ENCODE measurements around the gene CFAP107.
"Not testable (repeated sequence)": the region's sequence is repeated elsewhere in the genome, so short reads cannot be mapped to it uniquely, and the experiment has no call there.

Gene CFAP107

GRCh38 chr1:12776801-12777557 lies 31.0 kb downstream of the CFAP107 start:
- H3K9me3 ChIP-seq (ENCODE audit: low read length): no peaks in the 10 kb centered on the region
- no peak overlapping the region for H3K9ac ChIP-seq (ENCODE audit: low read length)
- no peaks in the 10 kb centered on the region for H3K79me2 ChIP-seq (ENCODE audit: insufficient read depth, low read length)
- no peaks in the 10 kb centered on the region for H3K9me2 ChIP-seq (ENCODE audit: low read depth, low read length)
- H4K20me1 ChIP-seq (ENCODE audit: insufficient read depth, low read length): no peaks in the 10 kb centered on the region
- H3F3A ChIP-seq (ENCODE audit: insufficient read depth, low read length): no peaks in the 10 kb centered on the region
- H3K4me1 ChIP-seq (ENCODE audit: insufficient read depth, low read length, severe bottlenecking): no peaks in the 10 kb centered on the region
- no peak overlapping the region for H3K27ac ChIP-seq (ENCODE audit: low read depth, low read length, poor library complexity, severe bottlenecking)
- H3K4me2 ChIP-seq (ENCODE audit: low read length): no peak overlapping the region
- H3K27me3 ChIP-seq (ENCODE audit: insufficient read depth, low read length): 0 out of 2 replicates have a peak, but pooled peaks cover 4% of the 10 kb centered on the region
- no peak overlapping the region for H2AFZ ChIP-seq (ENCODE audit: low read length)
- H3K36me3 ChIP-seq (ENCODE audit: insufficient read depth, low read length): no peaks in the 10 kb centered on the region
- TF ChIP-seq EZH2 (IDR thresholded peaks at IDR 0.05; ENCODE audit: borderline replicate concordance, low read length): no peak
- TF ChIP-seq CTCF (IDR thresholded peaks at IDR 0.05; ENCODE audit: low read length): no peak
- H3K4me3 ChIP-seq (ENCODE audit: low read depth, low read length, poor library complexity, severe bottlenecking): no peak overlapping the region

- Histone ChIP-seq H2AFZ (ENCODE audit: low read length) (no peak overlapping the region), H3K27ac (ENCODE audit: low read depth, low read length, poor library complexity, severe bottlenecking) (no peak overlapping the region), H4K20me1 (ENCODE audit: insufficient read depth, low read length) (no peaks in the 10 kb centered on the region), H3K4me1 (ENCODE audit: insufficient read depth, low read length, severe bottlenecking) (no peaks in the 10 kb centered on the region), H3K9ac (ENCODE audit: low read length) (no peak overlapping the region), H3K4me3 (ENCODE audit: low read depth, low read length, poor library complexity, severe bottlenecking) (no peak overlapping the region), H3K4me2 (ENCODE audit: low read length) (no peak overlapping the region), H3K27me3 (ENCODE audit: insufficient read depth, low read length) (0 out of 2 replicates have a peak, but pooled peaks cover 4% of the 10 kb centered on the region), H3K36me3 (ENCODE audit: insufficient read depth, low read length) (no peaks in the 10 kb centered on the region), H3K9me2 (ENCODE audit: low read depth, low read length) (no peaks in the 10 kb centered on the region), H3K9me3 (ENCODE audit: low read length) (no peaks in the 10 kb centered on the region), H3F3A (ENCODE audit: insufficient read depth, low read length) (no peaks in the 10 kb centered on the region), H3K79me2 (ENCODE audit: insufficient read depth, low read length) (no peaks in the 10 kb centered on the region)
- TF ChIP-seq CTCF (IDR thresholded peaks at IDR 0.05; ENCODE audit: low read length) (no peak), EZH2 (IDR thresholded peaks at IDR 0.05; ENCODE audit: borderline replicate concordance, low read length) (no peak)
Measured at GRCh38 chr1:12778061-12778460, 32.1 kb downstream of the CFAP107 start.

DNA sequence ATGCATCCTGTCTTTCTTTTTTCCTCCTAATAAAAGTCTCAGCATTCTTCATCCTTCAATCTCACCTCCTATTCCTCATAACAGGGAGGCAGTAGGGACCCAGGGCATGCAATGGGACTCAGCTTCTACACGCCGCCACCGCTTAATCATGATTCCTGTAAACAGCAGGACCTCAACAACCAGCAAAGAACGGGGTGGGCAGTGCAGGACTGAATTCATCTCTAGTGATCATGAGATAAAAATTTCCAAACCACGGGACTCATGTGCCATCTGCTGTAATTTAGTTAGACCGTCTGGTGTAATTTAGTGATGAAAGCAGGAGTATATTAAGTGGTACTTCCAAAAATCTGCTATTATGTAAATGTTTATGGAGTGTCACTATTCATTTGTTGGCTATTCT lies 32.9 kb downstream of the CFAP107 start:
- Histone ChIP-seq H3K4me3 (ENCODE audit: low read depth, low read length, poor library complexity, severe bottlenecking) (no peak overlapping the region), H3K36me3 (ENCODE audit: insufficient read depth, low read length) (no peaks in the 10 kb centered on the region), H3K4me1 (ENCODE audit: insufficient read depth, low read length, severe bottlenecking) (no peaks in the 10 kb centered on the region), H3F3A (ENCODE audit: insufficient read depth, low read length) (no peaks in the 10 kb centered on the region), H3K27me3 (ENCODE audit: insufficient read depth, low read length) (no peaks in the 10 kb centered on the region), H4K20me1 (ENCODE audit: insufficient read depth, low read length) (no peaks in the 10 kb centered on the region), H3K9me2 (ENCODE audit: low read depth, low read length) (no peaks in the 10 kb centered on the region), H3K9ac (ENCODE audit: low read length) (no peak overlapping the region), H2AFZ (ENCODE audit: low read length) (no peak overlapping the region), H3K4me2 (ENCODE audit: low read length) (no peak overlapping the region), H3K9me3 (ENCODE audit: low read length) (no peaks in the 10 kb centered on the region), H3K27ac (ENCODE audit: low read depth, low read length, poor library complexity, severe bottlenecking) (no peak overlapping the region), H3K79me2 (ENCODE audit: insufficient read depth, low read length) (no peaks in the 10 kb centered on the region)
- TF ChIP-seq CTCF (IDR thresholded peaks at IDR 0.05; ENCODE audit: low read length) (no peak), EZH2 (IDR thresholded peaks at IDR 0.05; ENCODE audit: borderline replicate concordance, low read length) (no peak)

GRCh38 chr1:12781488-12781887 lies 35.5 kb downstream of the CFAP107 start:
- not testable (repeated sequence) for H3K9ac ChIP-seq (ENCODE audit: low read length); H3K79me2 ChIP-seq (ENCODE audit: insufficient read depth, low read length); H3K27me3 ChIP-seq (ENCODE audit: insufficient read depth, low read length); H4K20me1 ChIP-seq (ENCODE audit: insufficient read depth, low read length); H3K4me2 ChIP-seq (ENCODE audit: low read length); H3F3A ChIP-seq (ENCODE audit: insufficient read depth, low read length); H3K27ac ChIP-seq (ENCODE audit: low read depth, low read length, poor library complexity, severe bottlenecking); H3K9me2 ChIP-seq (ENCODE audit: low read depth, low read length); H3K4me1 ChIP-seq (ENCODE audit: insufficient read depth, low read length, severe bottlenecking); H3K9me3 ChIP-seq (ENCODE audit: low read length); H3K36me3 ChIP-seq (ENCODE audit: insufficient read depth, low read length); H2AFZ ChIP-seq (ENCODE audit: low read length); H3K4me3 ChIP-seq (ENCODE audit: low read depth, low read length, poor library complexity, severe bottlenecking)

Measured in OCI-LY1 (cell line).